Stimulated activated CD8-positive, alpha-beta memory T cell treated with anti-CD3 and anti-CD28 coated beads, Interleukin-15, amount 100 ng/mL, for 48 hours (primary cell): ENCODE results near the gene LRP1-AS.

Experiments used
- DNase-seq, 2 donors: peaks; one replicate each; pipeline ENCODE4 v3.0.0-alpha.2; 2020; ENCODE audit warnings: low read depth in 2 of 2

LRP1-AS gene

GRCh38 chr12:57160040-57160439 lies 12.6 kb upstream of the LRP1-AS start:
- no peak for DNase-seq

- DNase-seq = no peak
Observed at GRCh38 chr12:57159311-57159710, 11.9 kb upstream of the LRP1-AS start.

GRCh38 chr12:57158665-57159064 lies 11.2 kb upstream of the LRP1-AS start:
- no peak for DNase-seq

- DNase-seq = no peak
Observed at GRCh38 chr12:57158186-57158585, 10.8 kb upstream of the LRP1-AS start.

- no peak for DNase-seq
Observed at GRCh38 chr12:57157588-57158173, 10.3 kb upstream of the LRP1-AS start.

GRCh38 chr12:57156701-57157403 lies 9.4 kb upstream of the LRP1-AS start:
- DNase-seq = no peak

- DNase-seq = no peak
Observed at GRCh38 chr12:57154804-57155434, 7.5 kb upstream of the LRP1-AS start.

- no peak for DNase-seq
Observed at GRCh38 chr12:57154076-57154475, 6.7 kb upstream of the LRP1-AS start.

- DNase-seq = no peak
Observed at GRCh38 chr12:57153415-57153997, 6.1 kb upstream of the LRP1-AS start.

- DNase-seq = no peak
Observed at GRCh38 chr12:57152639-57153038, 5.2 kb upstream of the LRP1-AS start.

- DNase-seq = no peak
Observed at GRCh38 chr12:57151741-57152630, 4.6 kb upstream of the LRP1-AS start.

- no peak for DNase-seq
Observed at GRCh38 chr12:57150400-57151000, 3.1 kb upstream of the LRP1-AS start.

GRCh38 chr12:57149245-57149900 lies 2.0 kb upstream of the LRP1-AS start:
- DNase-seq = no peak

- DNase-seq = no peak
Observed at GRCh38 chr12:57148469-57149244, 1.2 kb upstream of the LRP1-AS start.

- DNase-seq = no peak
Observed at GRCh38 chr12:57146092-57146491, 1.3 kb downstream of the LRP1-AS start.

GRCh38 chr12:57145460-57146059 lies 1.9 kb downstream of the LRP1-AS start:
- no peak for DNase-seq

- no peak for DNase-seq
Observed at GRCh38 chr12:57143454-57143853, 4.0 kb downstream of the LRP1-AS start.

- no peak for DNase-seq
Observed at GRCh38 chr12:57142727-57143126, 4.7 kb downstream of the LRP1-AS start.

- no peak for DNase-seq
Observed at GRCh38 chr12:57142121-57142520, 5.3 kb downstream of the LRP1-AS start.

GRCh38 chr12:57141249-57141648 lies 6.2 kb downstream of the LRP1-AS start:
- no peak for DNase-seq
